Measurements from ENCODE around the gene DDX39A.
"Not testable (repeated sequence)": the region's sequence is repeated elsewhere in the genome, so short reads cannot be mapped to it uniquely, and the experiment has no call there.

Gene DDX39A

DNA sequence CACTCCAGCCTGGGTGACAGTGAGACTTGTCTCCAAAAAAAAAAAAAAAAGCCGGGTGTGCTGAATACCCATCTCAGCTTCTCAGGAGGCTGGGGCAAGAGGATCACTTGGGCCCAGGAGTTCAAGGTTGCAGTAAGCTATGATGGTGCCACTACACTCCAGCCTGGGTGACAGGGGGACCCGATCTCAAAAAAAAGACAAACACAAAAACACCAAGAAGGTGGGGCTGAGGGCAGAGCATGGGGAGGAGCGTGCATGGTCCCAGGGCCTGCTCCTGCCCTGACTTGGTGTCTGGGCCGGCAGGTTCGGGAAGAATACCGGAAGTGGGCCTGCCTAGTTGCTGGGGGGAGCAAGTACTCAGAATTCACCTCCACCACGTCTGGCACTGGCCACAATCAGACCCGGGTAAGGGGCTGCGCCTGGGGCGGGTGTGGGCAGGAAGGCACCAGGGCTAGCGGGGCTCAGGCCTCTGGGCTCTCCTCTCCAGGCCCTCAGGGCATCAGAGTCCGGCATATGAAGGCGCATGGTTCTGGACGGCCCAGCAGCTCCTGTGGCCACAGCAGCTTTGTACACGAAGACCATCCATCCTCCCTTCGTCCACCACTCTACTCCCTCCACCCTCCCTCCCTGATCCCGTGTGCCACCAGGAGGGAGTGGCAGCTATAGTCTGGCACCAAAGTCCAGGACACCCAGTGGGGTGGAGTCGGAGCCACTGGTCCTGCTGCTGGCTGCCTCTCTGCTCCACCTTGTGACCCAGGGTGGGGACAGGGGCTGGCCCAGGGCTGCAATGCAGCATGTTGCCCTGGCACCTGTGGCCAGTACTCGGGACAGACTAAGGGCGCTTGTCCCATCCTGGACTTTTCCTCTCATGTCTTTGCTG lies 11.3 kb downstream of the DDX39A start:
- no peak for DNase-seq

DNA sequence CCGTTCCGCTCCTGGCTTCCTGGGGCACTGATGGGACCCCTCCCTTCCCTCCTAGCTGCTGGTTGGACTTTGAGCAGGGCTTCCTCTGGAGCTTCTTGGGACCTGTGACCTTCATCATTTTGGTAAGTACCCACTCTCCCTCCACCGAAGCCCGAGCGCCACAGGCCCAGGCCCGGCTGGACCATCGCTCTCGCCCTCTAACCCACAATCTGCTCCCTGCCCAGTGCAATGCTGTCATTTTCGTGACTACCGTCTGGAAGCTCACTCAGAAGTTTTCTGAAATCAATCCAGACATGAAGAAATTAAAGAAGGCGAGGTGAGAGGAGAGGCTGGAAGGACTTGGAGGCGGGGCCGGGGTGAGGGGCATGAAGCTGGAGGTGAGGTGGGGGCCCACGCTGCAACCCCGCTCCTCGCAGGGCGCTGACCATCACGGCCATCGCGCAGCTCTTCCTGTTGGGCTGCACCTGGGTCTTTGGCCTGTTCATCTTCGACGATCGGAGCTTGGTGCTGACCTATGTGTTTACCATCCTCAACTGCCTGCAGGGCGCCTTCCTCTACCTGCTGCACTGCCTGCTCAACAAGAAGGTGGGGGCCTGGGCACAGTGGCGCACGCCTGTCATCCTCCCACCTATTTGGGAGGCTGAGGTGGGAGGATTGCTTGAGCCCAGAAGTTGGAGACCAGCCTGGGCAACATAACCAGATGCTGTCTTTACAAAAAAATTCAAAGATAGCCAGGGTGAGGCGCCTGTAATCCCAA lies 12.3 kb downstream of the DDX39A start:
- DNase-seq: no peak

DNA sequence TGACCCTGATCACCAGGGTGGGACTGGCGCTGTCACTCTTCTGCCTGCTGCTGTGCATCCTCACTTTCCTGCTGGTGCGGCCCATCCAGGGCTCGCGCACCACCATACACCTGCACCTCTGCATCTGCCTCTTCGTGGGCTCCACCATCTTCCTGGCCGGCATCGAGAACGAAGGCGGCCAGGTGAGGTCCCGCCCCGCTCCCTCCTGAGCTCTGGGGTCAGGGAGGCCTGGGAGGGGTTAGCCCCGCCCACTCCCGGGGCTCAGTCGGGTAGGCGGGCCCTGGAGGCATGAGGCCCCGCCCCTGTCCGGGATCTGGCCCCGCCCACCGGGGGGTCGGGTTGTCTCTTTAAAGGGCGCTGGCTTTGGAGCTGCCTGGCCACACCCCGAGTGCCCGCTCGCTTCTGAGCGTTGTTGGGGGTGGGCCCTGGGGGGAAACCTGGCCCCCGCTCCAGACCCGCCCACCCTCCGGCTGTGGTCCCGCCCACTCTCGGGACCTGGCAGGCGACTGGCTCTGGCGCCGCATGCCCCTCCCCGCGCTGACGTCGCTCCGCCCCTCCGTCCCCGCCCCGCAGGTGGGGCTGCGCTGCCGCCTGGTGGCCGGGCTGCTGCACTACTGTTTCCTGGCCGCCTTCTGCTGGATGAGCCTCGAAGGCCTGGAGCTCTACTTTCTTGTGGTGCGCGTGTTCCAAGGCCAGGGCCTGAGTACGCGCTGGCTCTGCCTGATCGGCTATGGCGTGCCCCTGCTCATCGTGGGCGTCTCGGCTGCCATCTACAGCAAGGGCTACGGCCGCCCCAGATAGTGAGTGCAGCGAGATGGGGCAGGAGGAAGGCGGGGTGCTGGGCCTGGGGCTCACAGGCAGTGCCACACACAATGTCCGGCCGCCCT lies 13.1 kb downstream of the DDX39A start:
- DNase-seq: peak; percentile 78

DNA sequence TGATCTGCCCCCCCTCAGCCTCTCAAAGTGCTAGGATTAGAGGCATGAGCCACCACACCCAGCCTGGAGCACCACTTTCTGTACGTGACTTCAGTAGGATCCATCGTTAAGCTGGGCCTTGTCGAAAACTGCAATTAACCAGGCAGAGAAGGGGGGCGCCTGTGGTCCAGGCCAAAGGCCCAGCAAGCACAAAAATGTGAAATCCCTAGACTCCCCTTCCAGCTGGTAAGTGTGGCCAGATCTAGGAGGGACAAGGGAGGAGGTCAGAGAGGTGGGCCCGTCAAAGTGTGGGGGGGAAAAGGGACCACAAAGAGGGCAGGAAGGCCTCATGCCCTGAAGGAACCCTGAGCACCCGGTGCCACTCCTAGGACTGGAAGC lies 13.8 kb downstream of the DDX39A start:
- DNase-seq: no peak

DNA sequence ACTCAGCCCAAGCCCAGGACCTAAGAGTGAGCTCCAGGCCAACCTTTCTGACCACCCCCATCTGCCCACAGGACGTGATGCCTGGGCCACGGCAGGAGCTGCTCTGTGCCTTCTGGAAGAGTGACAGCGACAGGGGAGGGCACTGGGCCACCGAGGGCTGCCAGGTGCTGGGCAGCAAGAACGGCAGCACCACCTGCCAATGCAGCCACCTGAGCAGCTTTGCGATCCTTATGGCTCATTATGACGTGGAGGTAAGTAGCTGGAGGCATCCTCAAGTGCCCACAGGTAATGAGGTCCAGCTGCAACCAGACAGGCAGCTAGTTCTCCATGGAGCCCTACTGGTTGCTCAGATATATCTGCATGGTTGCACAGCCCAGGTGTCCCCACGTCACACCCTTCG lies 14.8 kb downstream of the DDX39A start:
- peak; percentile 14 for DNase-seq

DNA sequence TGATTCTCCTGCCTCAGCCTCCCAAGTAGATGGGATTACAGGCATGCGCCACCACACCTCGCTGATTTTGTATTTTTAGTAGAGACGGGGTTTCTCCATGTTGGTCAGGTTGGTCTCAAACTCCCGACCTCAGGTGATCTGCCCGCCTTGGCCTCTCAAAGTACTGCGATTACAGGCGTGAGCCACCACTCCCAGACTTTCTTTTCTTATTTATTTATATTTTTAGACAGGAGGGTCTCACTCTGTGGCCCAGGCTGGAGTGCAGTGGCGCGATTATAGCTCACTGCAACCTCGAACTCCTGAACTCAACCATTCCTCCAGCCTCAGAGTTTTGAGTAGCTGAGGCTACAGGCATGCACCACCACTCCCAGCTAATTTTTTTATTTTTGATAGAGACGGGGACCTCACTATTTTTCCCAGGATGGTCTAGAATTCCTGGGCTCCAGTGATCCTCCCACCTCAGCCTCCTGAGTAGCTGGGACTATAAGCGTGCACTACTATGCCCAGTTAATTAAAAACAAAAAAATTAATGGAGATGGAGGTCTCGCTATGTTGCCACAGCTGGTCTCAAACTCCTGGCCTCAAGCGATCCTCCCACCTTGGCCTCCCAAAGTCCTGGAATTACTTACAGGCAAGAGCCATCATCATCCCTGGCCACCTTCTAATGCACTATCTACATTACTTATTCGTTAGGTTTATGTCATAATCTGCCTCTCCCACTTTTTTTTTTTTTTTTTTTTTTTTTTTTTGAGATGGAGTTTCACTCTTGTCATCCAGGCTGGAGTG lies 15.8 kb downstream of the DDX39A start:
- not testable (repeated sequence) for DNase-seq

GRCh38 chr19:14402332-14403144 lies 16.6 kb downstream of the DDX39A start:
- no peak for DNase-seq

DNA sequence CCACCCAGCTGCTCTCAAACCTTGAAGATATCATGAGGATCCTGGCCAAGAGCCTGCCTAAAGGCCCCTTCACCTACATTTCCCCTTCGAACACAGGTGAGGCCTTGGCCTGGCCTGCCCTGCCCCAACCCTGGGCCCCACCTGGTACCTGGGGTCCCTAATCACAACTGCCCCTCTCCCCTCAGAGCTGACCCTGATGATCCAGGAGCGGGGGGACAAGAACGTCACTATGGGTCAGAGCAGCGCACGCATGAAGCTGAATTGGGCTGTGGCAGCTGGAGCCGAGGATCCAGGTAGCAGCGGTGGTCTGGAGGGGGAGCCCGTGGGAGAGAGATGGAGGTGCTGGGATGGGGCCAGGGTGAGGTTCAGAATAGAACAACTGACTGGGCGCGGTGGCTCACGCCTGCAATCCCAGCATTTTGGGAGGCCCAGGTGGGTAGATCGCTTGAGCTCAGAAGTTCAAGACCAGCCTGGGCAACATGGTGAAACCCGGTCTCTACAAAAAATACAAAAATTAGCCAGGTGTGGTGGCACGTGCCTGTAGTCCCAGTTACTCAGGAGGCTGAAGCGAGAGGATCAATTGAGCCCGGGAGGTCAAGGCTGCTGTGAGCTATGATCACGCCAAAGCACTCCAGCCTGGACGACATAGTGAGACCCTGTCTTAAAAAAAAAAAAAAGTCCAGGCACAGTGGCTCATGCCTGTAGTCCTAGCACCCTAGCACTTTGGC lies 17.5 kb downstream of the DDX39A start:
- DNase-seq: no peak

DNA sequence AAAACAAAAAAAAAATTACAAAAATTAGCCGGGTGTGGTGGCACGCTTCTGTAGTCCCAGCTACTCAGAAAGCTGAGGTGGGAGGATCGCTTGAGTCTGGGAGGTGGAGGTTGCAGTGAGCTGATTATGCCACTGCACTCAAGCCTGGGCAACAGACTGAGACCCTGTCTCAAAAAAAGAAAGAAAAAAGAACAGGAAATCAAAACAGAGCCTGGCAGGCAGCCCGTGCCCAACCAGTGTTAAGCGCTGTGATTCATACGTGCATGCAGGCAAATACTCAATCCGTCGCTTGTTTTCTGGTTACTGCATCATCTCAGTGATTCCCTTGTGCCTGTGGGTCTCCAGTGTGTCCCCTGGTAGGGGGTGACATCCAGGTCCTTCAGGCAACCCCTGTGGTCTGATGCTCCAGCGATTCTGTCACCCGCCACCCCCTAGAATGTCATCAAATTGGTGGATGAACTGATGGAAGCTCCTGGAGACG lies 18.1 kb downstream of the DDX39A start:
- DNase-seq: no peak

DNA sequence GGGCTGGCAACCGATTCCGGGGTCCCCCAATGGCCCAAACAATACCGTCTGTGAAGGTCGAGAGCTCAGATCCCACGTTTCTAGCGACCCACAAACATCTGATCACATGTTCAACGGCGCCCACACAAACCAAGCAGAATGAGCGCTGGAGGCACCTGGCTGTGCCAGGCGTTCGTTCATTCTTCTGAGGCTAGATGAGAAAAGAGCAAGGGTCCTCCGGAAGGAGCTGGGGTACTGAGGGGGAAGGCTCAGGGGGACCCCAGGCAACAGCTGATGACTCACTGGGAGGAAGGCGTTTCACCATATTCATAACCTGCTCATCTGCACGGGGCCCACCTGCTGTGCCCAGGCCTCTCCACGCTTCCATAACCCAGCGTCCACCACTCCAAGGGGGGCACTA lies 22.0 kb downstream of the DDX39A start:
- DNase-seq: not testable (repeated sequence)

DNA sequence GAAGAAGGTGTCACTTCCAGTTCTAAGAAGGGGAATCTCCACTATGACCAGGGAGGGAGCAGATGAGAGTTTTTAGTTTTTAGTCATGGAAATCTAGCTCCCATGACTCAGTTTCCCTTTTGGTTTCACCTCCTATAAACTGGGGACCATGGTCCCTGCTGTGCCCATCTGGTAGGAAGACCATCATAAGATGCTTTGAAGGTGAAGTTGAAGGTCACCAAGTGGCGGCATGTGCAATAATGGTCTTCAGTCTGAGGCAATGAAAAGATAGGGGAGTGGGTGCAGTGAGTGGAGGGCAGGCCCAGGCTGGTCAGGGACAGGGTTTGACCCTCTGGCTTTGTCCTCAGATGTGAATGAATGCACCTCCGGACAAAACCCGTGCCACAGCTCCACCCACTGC lies 22.4 kb downstream of the DDX39A start:
- not testable (repeated sequence) for DNase-seq

GRCh38 chr19:14395710-14396336 lies 23.3 kb downstream of the DDX39A start:
- no peak for DNase-seq

GRCh38 chr19:14395262-14395661 lies 23.9 kb downstream of the DDX39A start:
- DNase-seq: no peak

DNA sequence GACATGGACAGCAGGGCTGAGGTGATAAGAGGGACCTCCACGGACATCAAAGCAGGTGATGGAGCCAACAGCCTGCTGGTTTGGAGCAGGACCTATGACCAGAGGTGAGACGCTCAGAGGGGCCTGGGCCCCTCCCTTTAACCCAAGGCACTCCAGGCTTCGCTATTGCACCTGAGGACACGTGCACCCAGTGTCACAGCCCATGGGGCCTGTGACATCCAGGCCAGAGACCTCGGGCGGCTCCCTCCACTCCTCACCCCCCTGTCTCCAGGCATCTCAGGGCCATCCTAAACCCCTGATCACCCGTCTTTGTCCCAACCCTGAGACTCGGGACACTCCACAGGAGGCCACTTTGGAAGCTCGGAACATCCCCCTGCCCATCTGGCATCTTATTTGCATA lies 25.0 kb downstream of the DDX39A start:
- DNase-seq: no peak

GRCh38 chr19:14393329-14393728 lies 25.8 kb downstream of the DDX39A start:
- DNase-seq: no peak

GRCh38 chr19:14391156-14391821 lies 27.9 kb downstream of the DDX39A start:
- no peak for DNase-seq

GRCh38 chr19:14390548-14390947 lies 28.6 kb downstream of the DDX39A start:
- DNase-seq: no peak

DNA sequence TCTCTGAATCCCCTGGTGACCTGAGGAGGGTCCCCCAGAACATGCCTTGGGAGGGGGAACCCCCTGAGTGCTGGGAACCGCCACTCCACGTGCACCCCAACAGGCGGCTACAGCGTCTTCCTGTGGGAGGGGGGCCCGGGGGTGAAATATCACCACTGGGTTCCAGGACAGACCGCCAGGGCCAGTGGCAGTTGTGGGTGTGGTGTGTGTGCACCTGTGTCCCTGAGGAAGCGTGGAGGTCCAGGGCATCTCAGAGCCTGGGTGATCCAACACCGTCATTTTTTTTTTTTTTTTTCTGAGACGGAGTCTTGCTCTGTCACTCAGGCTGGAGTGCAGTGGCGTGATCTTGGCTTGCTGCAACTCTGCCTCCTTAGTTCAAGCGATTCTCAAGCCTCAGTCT lies 33.6 kb downstream of the DDX39A start:
- DNase-seq: no peak

Data from NCI-H345 (cell line).